HepG2 (cell line): ENCODE results near the gene RNU7-1. TPM values are rescaled to one million over a fixed set of nuclear protein-coding genes. Genes with fewer than 3 reads are reported as not detected.

ENCODE experiments used
- FUBP1 ChIP-seq: sonication (generic); formaldehyde crosslinking; IDR thresholded peaks from 2 replicates; pipeline ENCODE4 v1.5.1; 2020; ENCODE audit warnings: missing genetic modification reagents, mild to moderate bottlenecking, borderline replicate concordance
- GABPA ChIP-seq, 2 experiments: IDR thresholded peaks; 2 replicates each; pipeline ENCODE4 v1.6.1; 2011 to 2016; ENCODE audit warnings: low read depth in 2 of 2, low read length in 1 of 2, missing biosample characterization in 1 of 2, missing genetic modification characterization in 1 of 2
- HNRNPLL ChIP-seq: fragments of 200-400 bp; formaldehyde crosslinking; IDR thresholded peaks from 2 replicates; pipeline ENCODE4 v1.6.1; 2017; ENCODE audit warnings: mild to moderate bottlenecking, low read depth, low read length; ENCODE audit not compliant: poor library complexity, severe bottlenecking
- MAFG ChIP-seq: sonication (generic); formaldehyde crosslinking; IDR thresholded peaks from 2 replicates; pipeline ENCODE4 v1.5.1; 2020; ENCODE audit warnings: mild to moderate bottlenecking, missing genetic modification reagents
- MTERF4 ChIP-seq: sonication (generic); formaldehyde crosslinking; IDR thresholded peaks from 2 replicates; pipeline ENCODE4 v1.8.0; 2023; ENCODE audit warnings: mild to moderate bottlenecking, missing genetic modification reagents
- POLR2A ChIP-seq, 2 experiments: IDR thresholded peaks; 2 replicates each; pipeline ENCODE4 v1.6.1; 2011; ENCODE audit warnings: low read depth in 2 of 2, low read length in 2 of 2, mild to moderate bottlenecking in 1 of 2, moderate library complexity in 1 of 2; ENCODE audit not compliant: insufficient read depth in 1 of 2
- RAD21 ChIP-seq: fragments of 450-650 bp; formaldehyde crosslinking; IDR thresholded peaks from 2 replicates; pipeline ENCODE4 v1.5.0; 2020; ENCODE audit warnings: mild to moderate bottlenecking
- REXO4 ChIP-seq: sonication (generic); formaldehyde crosslinking; IDR thresholded peaks from 2 replicates; pipeline ENCODE4 v1.8.0; 2022; ENCODE audit warnings: missing genetic modification reagents, mild to moderate bottlenecking, borderline replicate concordance
- SP1 ChIP-seq, 2 experiments: fragments of 450-650 bp in 1 of 2; sonication (generic) in 1 of 2; formaldehyde crosslinking in 1 of 2; IDR thresholded peaks; 2 replicates each; pipeline versions ENCODE4 v1.4.0 to v1.6.1; 2016 to 2020; ENCODE audit warnings: missing genetic modification reagents in 1 of 2
- TGIF2 ChIP-seq: IDR thresholded peaks from 2 replicates; pipeline ENCODE4 v1.6.1; 2016; ENCODE audit warnings: control low read depth, missing compliant biosample characterization
- ZFY ChIP-seq: sonication (generic); formaldehyde crosslinking; IDR thresholded peaks from 2 replicates; pipeline ENCODE4 v1.4.0; 2020; ENCODE audit warnings: missing genetic modification reagents
- ZMYM4 ChIP-seq: sonication (generic); formaldehyde crosslinking; IDR thresholded peaks from 2 replicates; pipeline ENCODE4 v1.8.1; 2023; ENCODE audit warnings: mild to moderate bottlenecking, missing genetic modification reagents
- ZNF136 ChIP-seq: sonication (generic); formaldehyde crosslinking; IDR thresholded peaks from 2 replicates; pipeline ENCODE4 v1.8.1; 2022; ENCODE audit warnings: low read depth, mild to moderate bottlenecking, moderate library complexity, missing genetic modification reagents
- ZNF18 ChIP-seq: sonication (generic); formaldehyde crosslinking; IDR thresholded peaks from 2 replicates; pipeline ENCODE4 v1.8.0; 2022; ENCODE audit warnings: mild to moderate bottlenecking, missing genetic modification reagents; ENCODE audit not compliant: insufficient replicate concordance
- ZNF207 ChIP-seq: fragments of 450-650 bp; IDR thresholded peaks from 2 replicates; pipeline ENCODE4 v1.6.1; 2016; ENCODE audit warnings: antibody characterized with exemption, borderline replicate concordance
- ZNF281 ChIP-seq: sonication (generic); formaldehyde crosslinking; IDR thresholded peaks from 2 replicates; pipeline ENCODE4 v1.4.0; 2020; ENCODE audit warnings: missing genetic modification reagents, borderline replicate concordance
- ZNF354B ChIP-seq: sonication (generic); formaldehyde crosslinking; IDR thresholded peaks from 2 replicates; pipeline ENCODE4 v1.8.0; 2022; ENCODE audit warnings: mild to moderate bottlenecking, missing genetic modification reagents
- ZNF430 ChIP-seq: sonication (generic); formaldehyde crosslinking; IDR thresholded peaks from 2 replicates; pipeline ENCODE4 v1.9.0; 2021; ENCODE audit warnings: mild to moderate bottlenecking, missing genetic modification reagents
- ZNF503 ChIP-seq: sonication (generic); formaldehyde crosslinking; IDR thresholded peaks from 2 replicates; pipeline ENCODE4 v1.4.0; 2020; ENCODE audit warnings: missing genetic modification reagents
- ZNF777 ChIP-seq: sonication (generic); formaldehyde crosslinking; IDR thresholded peaks from 2 replicates; pipeline ENCODE4 v1.4.0; 2020; ENCODE audit warnings: missing genetic modification reagents
- polyA plus RNA-seq, 8 experiments: library from polyadenylated mRNA; depleted of rRNA in 3 of 8; stranded (reverse) in 7 of 8; unstranded in 1 of 8; fragments of >200 nt; fragmentation: Illumina TruSeq in 4 of 8; extraction: Trizol in 4 of 8; gene quantifications; 2 replicates each; pipeline versions ENCODE4 v1.2.1 to v1.2.3, GENCODE V29; 2011 to 2016; ENCODE audit warnings: low read depth in 4 of 8, missing spikeins in 1 of 8, mixed read lengths in 1 of 8; ENCODE audit not compliant: insufficient read depth in 1 of 8
- total RNA-seq, 5 experiments: library from RNA; depleted of rRNA; stranded (reverse); fragments of >200 nt; fragmentation: Illumina TruSeq; extraction: Trizol; gene quantifications; 2 replicates each; pipeline ENCODE4 v1.2.3, GENCODE V29; 2016; ENCODE audit warnings: low read depth in 1 of 5

RNU7-1 gene
- total and polyA plus RNA-seq, 2 of the 13 experiments (the other 11 are each of a cell fraction or from before 2014, with no cell fraction given) = not detected

- TF ChIP-seq HNRNPLL (no peak), MAFG (CRISPR knock-in tag) (peak; percentile 93), ZNF207 (no peak), ZNF354B (no peak), RAD21 (CRISPR knock-in tag) (0 out of 2 replicates have a peak, but pooled peaks have one; percentile 62), FUBP1 (no peak), ZNF430 (CRISPR knock-in tag) (no peak), ZFY (CRISPR knock-in tag) (peak; percentile 67; the same call in 1 of the 2 replicates), ZMYM4 (CRISPR knock-in tag) (no peak), ZNF281 (no peak), ZNF18 (CRISPR knock-in tag) (peak; percentile 61), ZNF777 (CRISPR knock-in tag) (no peak), TGIF2 (CRISPR knock-in tag) (0 out of 2 replicates have a peak, but pooled peaks have one; percentile 28), POLR2A (IDR thresholded peaks at IDR 0.05; ENCODE audit: insufficient read depth in 1 of 2, low read depth in 2 of 2, low read length in 2 of 2) (0 out of 4 replicates have a peak, but pooled peaks of 1 of the 2 experiments have one; percentile 46), SP1 (IDR thresholded peaks at IDR 0.05) (no peak), SP1 (CRISPR knock-in tag; IDR thresholded peaks at IDR 0.05) (0 out of 2 replicates have a peak, but pooled peaks have one; percentile 15), ZNF136 (CRISPR knock-in tag) (no peak), ZNF503 (no peak), GABPA (IDR thresholded peaks at IDR 0.05; ENCODE audit: low read depth, low read length) (peak; percentile 13; the same call in 1 of the 2 replicates), GABPA (CRISPR knock-in tag; IDR thresholded peaks at IDR 0.05; ENCODE audit: low read depth) (peak; percentile 80), MTERF4 (CRISPR knock-in tag) (no peak), REXO4 (CRISPR knock-in tag) (no peak)
Measured at GRCh38 chr12:6961695-6962284, 18.2 kb downstream of the RNU7-1 start (continued).
